PC-3 (cell line): ENCODE results near the gene RSAD2. TPM values are rescaled to one million over a fixed set of nuclear protein-coding genes. Genes with fewer than 3 reads are reported as not detected.

ENCODE experiments used
- ATAC-seq: fragments of 200-7000 bp; cut with Tn5 transposase; 2 replicates; pipeline ENCODE4 v1.9.1; 2020; ENCODE audit warnings: mild to moderate bottlenecking, moderate library complexity
- BruUV-seq: library from RNA; stranded (reverse); fragments of 400-500 nt; replicated peaks from 2 replicates; lab custom pipeline; 2021; lab: Mats Ljungman, UMichigan
- CTCF ChIA-PET: fragments of 300-600 bp; sonication (Branson Sonifier 250); formaldehyde crosslinking; loops from one replicate; lab custom pipeline; 2022; ENCODE audit warnings: antibody characterized with exemption; lab: Charles Lee
- POLR2A ChIA-PET: fragments of 300-600 bp; sonication (Branson Sonifier 250); formaldehyde crosslinking; loops from one replicate; lab custom pipeline; 2022; ENCODE audit warnings: antibody characterized with exemption; ENCODE audit not compliant: unreplicated experiment; lab: Charles Lee
- DNase-seq: peaks from one replicate; pipeline ENCODE4 v3.0.0-alpha.2; 2015
- H2AFZ ChIP-seq: fragments of 300-600 bp; sonication (generic); 2 replicates; pipeline ENCODE4 v1.6.0; 2016; ENCODE audit warnings: antibody characterized with exemption, low read length
- H3F3A ChIP-seq: fragments of 300-600 bp; sonication (generic); one replicate; pipeline ENCODE4 v1.6.0; 2017; ENCODE audit warnings: antibody characterized with exemption, low read length, control low read depth, mild to moderate bottlenecking; ENCODE audit not compliant: unreplicated experiment
- H3K27ac ChIP-seq: fragments of 300-600 bp; sonication (generic); 2 replicates; pipeline ENCODE4 v1.5.1; 2016; ENCODE audit warnings: mild to moderate bottlenecking, low read length
- H3K27me3 ChIP-seq: fragments of 300-600 bp; sonication (generic); 2 replicates; pipeline ENCODE4 v1.6.1; 2016; ENCODE audit warnings: low read length, mixed read lengths
- H3K36me3 ChIP-seq: fragments of 300-600 bp; sonication (generic); 2 replicates; pipeline ENCODE4 v1.6.1; 2016; ENCODE audit warnings: low read depth, mixed run types, low read length, mixed read lengths
- H3K4me1 ChIP-seq: fragments of 300-600 bp; sonication (generic); 2 replicates; pipeline ENCODE4 v1.5.1; 2016; ENCODE audit warnings: low read length; ENCODE audit not compliant: insufficient read depth
- H3K4me2 ChIP-seq: fragments of 300-600 bp; sonication (generic); 2 replicates; pipeline ENCODE4 v1.6.0; 2016; ENCODE audit warnings: low read length
- H3K4me3 ChIP-seq: fragments of 300-600 bp; sonication (generic); 2 replicates; pipeline ENCODE4 v1.5.1; 2016; ENCODE audit warnings: mild to moderate bottlenecking, low read length, mixed read lengths
- H3K79me2 ChIP-seq: fragments of 300-600 bp; sonication (generic); 2 replicates; pipeline ENCODE4 v1.6.1; 2017; ENCODE audit warnings: low read length, mixed read lengths
- H3K9ac ChIP-seq: fragments of 300-600 bp; sonication (generic); 2 replicates; pipeline ENCODE4 v1.6.0; 2016; ENCODE audit warnings: mild to moderate bottlenecking, low read length
- H3K9me2 ChIP-seq: fragments of 300-600 bp; sonication (generic); replicated peaks from 2 replicates; pipeline ENCODE4 v1.6.1; 2016; ENCODE audit warnings: mixed run types, low read length, mixed read lengths
- H3K9me3 ChIP-seq: fragments of 300-600 bp; sonication (generic); 2 replicates; pipeline ENCODE4 v1.6.1; 2016; ENCODE audit warnings: low read length, mixed read lengths
- H4K20me1 ChIP-seq: fragments of 300-600 bp; sonication (generic); 2 replicates; pipeline ENCODE4 v1.6.1; 2016; ENCODE audit warnings: low read length, mixed read lengths
- CTCF ChIP-seq: fragments of 300-600 bp; sonication (generic); conservative IDR thresholded peaks from 2 replicates; pipeline ENCODE4 v1.5.1; 2017; ENCODE audit warnings: antibody characterized with exemption, low read depth, mild to moderate bottlenecking, low read length
- EZH2 ChIP-seq: fragments of 300-600 bp; sonication (generic); IDR thresholded peaks from one replicate; pipeline ENCODE4 v1.6.1; 2017; ENCODE audit warnings: antibody characterized with exemption, mild to moderate bottlenecking, low read length; ENCODE audit not compliant: unreplicated experiment
- EZH2phosphoT487 ChIP-seq: fragments of 300-600 bp; sonication (generic); IDR thresholded peaks from 2 replicates; pipeline ENCODE4 v1.6.1; 2018; ENCODE audit warnings: mild to moderate bottlenecking, antibody characterized with exemption, low read length, borderline replicate concordance
- intact Hi-C: fragments of 100-400 bp; cut with micrococcal nuclease; formaldehyde crosslinking; loops from 2 replicates; pipeline ENCODE4 v1.9.0; 2023
- total RNA-seq: library from RNA; depleted of rRNA; stranded (reverse); fragments of >200 nt; gene quantifications from 2 replicates; pipeline ENCODE4 v1.2.3, GENCODE V29; 2014

The RSAD2 gene
- total RNA-seq, 1 experiment from 2014 or later: 2.1 TPM

GRCh38 chr2:6834163-6834562 is 43.4 kb upstream of the RSAD2 start:
- no peak for TF ChIP-seq CTCF
- TF ChIP-seq EZH2: no peak
- TF ChIP-seq EZH2phosphoT487: no peak
- ATAC-seq: no peak

GRCh38 chr2:6835467-6835866 is 42.1 kb upstream of the RSAD2 start:
- Histone ChIP-seq H4K20me1 (no peaks in the 10 kb centered on the region), H3K9me3 (0 out of 2 replicates have a peak, but pooled peaks cover 8% of the 10 kb centered on the region), H3K9me2 (no peaks in the 10 kb centered on the region), H3K27ac (no peak overlapping the region), H3K36me3 (no peaks in the 10 kb centered on the region), H2AFZ (no peak overlapping the region), H3K4me1 (no peaks in the 10 kb centered on the region), H3K9ac (no peak overlapping the region), H3F3A (no peaks in the 10 kb centered on the region), H3K27me3 (no peaks in the 10 kb centered on the region), H3K79me2 (no peaks in the 10 kb centered on the region), H3K4me3 (no peak overlapping the region), H3K4me2 (no peak overlapping the region)
- TF ChIP-seq CTCF (no peak), EZH2 (no peak), EZH2phosphoT487 (no peak)
- ATAC-seq: no peak
- intact Hi-C loops: no loop called here
- ChIA-PET POLR2A (no interaction called here), CTCF (interaction anchor here (0.6 kb wide), 1 partner anchor 21 kb away, joined by 4 read pairs; no protein-coding TSS in a partner anchor)
- no TSS peak for BruUV-seq
- DNase-seq: no peak

More at GRCh38 chr2:6834163-6834562, 43.4 kb upstream of the RSAD2 start:
- no peak for DNase-seq
- CTCF ChIA-PET: no interaction called here
- H3K27ac ChIP-seq: no peak overlapping the region
- no peaks in the 10 kb centered on the region for H3F3A ChIP-seq
- H3K4me1 ChIP-seq: no peaks in the 10 kb centered on the region
- POLR2A ChIA-PET: no interaction called here
- no peaks in the 10 kb centered on the region for H3K79me2 ChIP-seq
- intact Hi-C loops: no loop called here
- no peak overlapping the region for H3K9ac ChIP-seq
- no peak overlapping the region for H3K4me3 ChIP-seq
- no peak overlapping the region for H3K4me2 ChIP-seq
- H3K27me3 ChIP-seq: no peaks in the 10 kb centered on the region
- H3K9me3 ChIP-seq: 0 out of 2 replicates have a peak, but pooled peaks cover 8% of the 10 kb centered on the region
- no peaks in the 10 kb centered on the region for H3K36me3 ChIP-seq
- no peak overlapping the region for H2AFZ ChIP-seq
- no peaks in the 10 kb centered on the region for H4K20me1 ChIP-seq
- H3K9me2 ChIP-seq: no peaks in the 10 kb centered on the region
- BruUV-seq: no TSS peak

GRCh38 chr2:6838673-6839319 is 38.8 kb upstream of the RSAD2 start:
- ATAC-seq (no peak), DNase-seq (no peak)
- H2AFZ ChIP-seq: no peak overlapping the region
- no peaks in the 10 kb centered on the region for H3K36me3 ChIP-seq
- no peaks in the 10 kb centered on the region for H3K9me2 ChIP-seq
- H4K20me1 ChIP-seq: no peaks in the 10 kb centered on the region
- no peak overlapping the region for H3K4me3 ChIP-seq
- no TSS peak for BruUV-seq
- no peak overlapping the region for H3K27ac ChIP-seq
- no peaks in the 10 kb centered on the region for H3K27me3 ChIP-seq
- CTCF ChIA-PET: no interaction called here
- H3K9ac ChIP-seq: no peak overlapping the region
- POLR2A ChIA-PET: no interaction called here
- intact Hi-C loops: no loop called here
- H3F3A ChIP-seq: no peaks in the 10 kb centered on the region
- H3K79me2 ChIP-seq: no peaks in the 10 kb centered on the region
- no peaks in the 10 kb centered on the region for H3K4me1 ChIP-seq
- no peak for TF ChIP-seq EZH2
- no peak for TF ChIP-seq EZH2phosphoT487
- no peak for TF ChIP-seq CTCF
- H3K4me2 ChIP-seq: no peak overlapping the region
- peaks cover 10% of the 10 kb centered on the region; the same call in 1 of the 2 replicates for H3K9me3 ChIP-seq
